GM12873 (cell line): Measurements from ENCODE around the gene CTDSP1.

Source experiments
- CTCF ChIP-seq: IDR thresholded peaks from 2 replicates; pipeline ENCODE4 v1.5.1; 2012; ENCODE audit warnings: low read depth, mild to moderate bottlenecking, moderate library complexity, low read length, control low read depth; ENCODE audit not compliant: insufficient read depth; ENCODE audit errors: missing control alignments

Gene CTDSP1

GRCh38 chr2:218396688-218397462 is 2.8 kb upstream of the CTDSP1 start:
- no peak for TF ChIP-seq CTCF

- TF ChIP-seq CTCF = no peak
Measured at GRCh38 chr2:218397463-218397819, 2.2 kb upstream of the CTDSP1 start.

GRCh38 chr2:218397820-218398436 is 1.7 kb upstream of the CTDSP1 start:
- no peak for TF ChIP-seq CTCF

- no peak for TF ChIP-seq CTCF
Measured at GRCh38 chr2:218398437-218399390, 954 bp upstream of the CTDSP1 start.

- no peak for TF ChIP-seq CTCF
Measured at GRCh38 chr2:218400167-218400929, 680 bp downstream of the CTDSP1 start.

- no peak for TF ChIP-seq CTCF
Measured at GRCh38 chr2:218400930-218401881, 1.5 kb downstream of the CTDSP1 start.
